ENCODE data around the gene TUB.

GRCh38 chr11:8049084-8049483 lies 31.9 kb upstream of the TUB start:
- TF ChIP-seq CTCF (conservative IDR thresholded peaks at IDR 0.05; ENCODE audit: low read depth, low read length) (no peak), EZH2 (IDR thresholded peaks at IDR 0.05; ENCODE audit: low read length, unreplicated experiment) (no peak)
